ENCODE measurements around the gene ZNF516. TPM values are rescaled to one million over a fixed set of nuclear protein-coding genes. Genes with fewer than 3 reads are reported as not detected.

Gene ZNF516
- total and polyA plus RNA-seq, 7 donors = 2.1 to 29.9 (median 24.3) TPM

- H3K27ac ChIP-seq = no peak overlapping the region
- no peaks in the 10 kb centered on the region for H3K36me3 ChIP-seq
- H3K4me3 ChIP-seq = no peak overlapping the region
- no peak for DNase-seq
- H3K27me3 ChIP-seq = no peaks in the 10 kb centered on the region
- peaks cover 0 to 5% (median 0%) of the 10 kb centered on the region in 4 donors for H3K4me1 ChIP-seq
- peaks cover 0 to 3% (median 0%) of the 10 kb centered on the region in 4 donors for H3K9me3 ChIP-seq
- TF ChIP-seq EP300 (IDR thresholded peaks at IDR 0.05) (no peak), POLR2AphosphoS5 (IDR thresholded peaks at IDR 0.05) (no peak), POLR2A (IDR thresholded peaks at IDR 0.05) (no peak)
- TF ChIP-seq, protein P1, sequence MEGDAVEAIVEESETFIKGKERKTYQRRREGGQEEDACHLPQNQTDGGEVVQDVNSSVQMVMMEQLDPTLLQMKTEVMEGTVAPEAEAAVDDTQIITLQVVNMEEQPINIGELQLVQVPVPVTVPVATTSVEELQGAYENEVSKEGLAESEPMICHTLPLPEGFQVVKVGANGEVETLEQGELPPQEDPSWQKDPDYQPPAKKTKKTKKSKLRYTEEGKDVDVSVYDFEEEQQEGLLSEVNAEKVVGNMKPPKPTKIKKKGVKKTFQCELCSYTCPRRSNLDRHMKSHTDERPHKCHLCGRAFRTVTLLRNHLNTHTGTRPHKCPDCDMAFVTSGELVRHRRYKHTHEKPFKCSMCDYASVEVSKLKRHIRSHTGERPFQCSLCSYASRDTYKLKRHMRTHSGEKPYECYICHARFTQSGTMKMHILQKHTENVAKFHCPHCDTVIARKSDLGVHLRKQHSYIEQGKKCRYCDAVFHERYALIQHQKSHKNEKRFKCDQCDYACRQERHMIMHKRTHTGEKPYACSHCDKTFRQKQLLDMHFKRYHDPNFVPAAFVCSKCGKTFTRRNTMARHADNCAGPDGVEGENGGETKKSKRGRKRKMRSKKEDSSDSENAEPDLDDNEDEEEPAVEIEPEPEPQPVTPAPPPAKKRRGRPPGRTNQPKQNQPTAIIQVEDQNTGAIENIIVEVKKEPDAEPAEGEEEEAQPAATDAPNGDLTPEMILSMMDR (IDR thresholded peaks at IDR 0.05) = no peak
- WGBS, 2 donors = 88 to 91% methylated on average over 7 of the region's 7 CpGs
- intact Hi-C loops (cut with DNase I) = no loop called here
Observed at GRCh38 chr18:76323891-76324290, 171.2 kb downstream of the ZNF516 start.

DNA sequence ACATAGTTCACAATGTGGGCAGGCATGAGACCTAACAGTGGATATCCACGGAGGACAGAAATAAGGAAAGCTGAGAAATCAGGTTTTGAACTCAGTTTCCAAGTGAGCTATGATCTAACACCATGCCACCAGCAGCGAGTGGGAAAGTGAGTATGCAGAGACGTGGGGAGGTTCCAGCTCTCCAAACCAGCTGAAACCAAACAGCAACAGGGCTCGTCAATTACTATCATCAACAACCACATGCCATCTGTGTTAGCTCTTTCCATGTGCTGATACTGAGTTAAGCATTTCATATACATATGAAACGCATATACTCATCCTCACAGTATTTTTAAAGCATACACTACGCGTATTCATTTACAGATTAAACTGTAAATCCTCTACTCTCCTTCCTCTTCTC is 172.4 kb downstream of the ZNF516 start:
- intact Hi-C loops (cut with DNase I) = no loop called here
- no peak overlapping the region for H3K27ac ChIP-seq
- no peaks in the 10 kb centered on the region for H3K36me3 ChIP-seq
- H3K9me3 ChIP-seq = no peaks in the 10 kb centered on the region
- TF ChIP-seq EP300 (IDR thresholded peaks at IDR 0.05) (no peak), POLR2AphosphoS5 (IDR thresholded peaks at IDR 0.05) (no peak), POLR2A (IDR thresholded peaks at IDR 0.05) (no peak)
- TF ChIP-seq, protein P1 (IDR thresholded peaks at IDR 0.05) = no peak
- no peak for DNase-seq
- peaks cover 0 to 5% (median 0%) of the 10 kb centered on the region in 4 donors for H3K4me1 ChIP-seq
- 88 to 90% methylated on average over 7 of the region's 7 CpGs for WGBS, 2 donors
- no peaks in the 10 kb centered on the region for H3K27me3 ChIP-seq
- no peak overlapping the region for H3K4me3 ChIP-seq

DNA sequence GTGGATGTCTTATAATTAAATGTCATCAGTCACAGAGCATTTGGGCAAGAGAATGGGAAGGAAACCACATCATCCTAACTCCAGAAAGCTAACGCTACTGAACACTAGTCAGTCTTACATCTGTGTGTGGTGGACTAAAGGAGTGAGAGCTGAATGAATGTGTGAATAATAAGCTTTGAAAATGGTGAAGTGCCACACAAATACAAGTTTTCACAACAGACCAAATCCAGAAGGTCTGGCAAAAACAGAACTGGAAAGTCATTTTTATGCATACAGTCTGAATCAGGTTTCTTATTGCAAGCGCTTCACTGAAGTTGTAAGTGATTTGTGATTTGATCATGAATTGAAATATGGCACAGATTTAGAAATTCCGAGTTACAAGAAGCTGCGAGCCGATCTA is 175.7 kb downstream of the ZNF516 start:
- WGBS, 2 donors = 89 to 93% methylated on average over 5 of the region's 5 CpGs
- DNase-seq = no peak
- TF ChIP-seq POLR2AphosphoS5 (IDR thresholded peaks at IDR 0.05) = no peak
- TF ChIP-seq, protein P1 (IDR thresholded peaks at IDR 0.05) = no peak
- TF ChIP-seq EP300 (IDR thresholded peaks at IDR 0.05) = no peak
- H3K27me3 ChIP-seq = no peaks in the 10 kb centered on the region
- H3K4me1 ChIP-seq = peaks cover 0 to 9% (median 6%) of the 10 kb centered on the region in 4 donors
- H3K9me3 ChIP-seq = no peaks in the 10 kb centered on the region
- H3K27ac ChIP-seq = no peak overlapping the region
- H3K36me3 ChIP-seq = no peaks in the 10 kb centered on the region
- intact Hi-C loops (cut with DNase I) = no loop called here
- H3K4me3 ChIP-seq = no peak overlapping the region

GRCh38 chr18:76318607-76319006 is 176.4 kb downstream of the ZNF516 start:
- TF ChIP-seq, protein P1 (IDR thresholded peaks at IDR 0.05) = no peak
- no peak for TF ChIP-seq EP300 (IDR thresholded peaks at IDR 0.05)
- TF ChIP-seq POLR2A (IDR thresholded peaks at IDR 0.05) = no peak
- TF ChIP-seq POLR2AphosphoS5 (IDR thresholded peaks at IDR 0.05) = no peak
- WGBS, 2 donors = 18 to 56% methylated on average over 5 of the region's 5 CpGs
- no peaks in the 10 kb centered on the region for H3K9me3 ChIP-seq
- H3K27ac ChIP-seq = no peak overlapping the region
- intact Hi-C loops (cut with DNase I) = no loop called here
- no peak for DNase-seq
- H3K4me3 ChIP-seq = no peak overlapping the region
- H3K36me3 ChIP-seq = no peaks in the 10 kb centered on the region
- no peaks in the 10 kb centered on the region for H3K27me3 ChIP-seq
- peaks cover 0 to 15% (median 13%) of the 10 kb centered on the region in 4 donors for H3K4me1 ChIP-seq

DNA sequence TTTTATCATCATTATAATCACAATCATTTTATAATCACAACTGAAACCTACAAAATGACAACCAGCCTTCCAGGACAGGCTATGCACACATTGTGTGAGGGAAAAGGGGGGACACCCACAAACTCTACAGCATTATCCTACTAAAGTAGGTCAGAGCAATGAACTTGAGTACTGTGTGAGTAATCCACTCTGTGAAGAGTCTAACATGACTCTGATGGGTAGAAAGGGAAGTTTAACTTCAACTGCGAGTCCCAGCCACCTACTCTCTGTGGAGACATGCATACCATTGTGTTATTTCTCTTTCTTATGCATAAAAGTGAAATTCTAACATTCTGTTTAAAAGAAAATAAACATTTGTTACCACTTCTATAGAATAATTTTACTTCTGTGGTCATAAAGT is 177.9 kb downstream of the ZNF516 start:
- DNase-seq = no peak
- Histone ChIP-seq H3K27ac (no peak overlapping the region), H3K4me1 (peaks cover 0 to 16% (median 15%) of the 10 kb centered on the region in 4 donors), H3K9me3 (no peaks in the 10 kb centered on the region), H3K4me3 (no peak overlapping the region), H3K36me3 (no peaks in the 10 kb centered on the region), H3K27me3 (no peaks in the 10 kb centered on the region)
- intact Hi-C loops (cut with DNase I) = no loop called here
- TF ChIP-seq POLR2AphosphoS5 (IDR thresholded peaks at IDR 0.05) = no peak
- no peak for TF ChIP-seq EP300 (IDR thresholded peaks at IDR 0.05)
- no peak for TF ChIP-seq POLR2A (IDR thresholded peaks at IDR 0.05)
- TF ChIP-seq, protein P1 (IDR thresholded peaks at IDR 0.05) = no peak
- WGBS, 2 donors = 71 to 77% methylated on average over 1 of the region's 1 CpG

Measured in sigmoid colon (tissue), 7 donors.